IPS DF 19.7 (cell line): ENCODE measurements around the gene PDLIM5.

Experiments used
- DNase-seq: peaks from one replicate; pipeline ENCODE4 v3.0.0-alpha.2; 2013; ENCODE audit warnings: low read depth, low spot score

The PDLIM5 gene

GRCh38 chr4:94695384-94695783 is 243.6 kb downstream of the PDLIM5 start:
- no peak for DNase-seq

- DNase-seq, result no peak
Measured at GRCh38 chr4:94698187-94698586, 246.4 kb downstream of the PDLIM5 start.

GRCh38 chr4:94700298-94700697 is 248.6 kb downstream of the PDLIM5 start:
- DNase-seq, result no peak

- DNase-seq, result no peak
Measured at GRCh38 chr4:94701631-94702300, 250.0 kb downstream of the PDLIM5 start.

GRCh38 chr4:94711635-94712034 is 259.9 kb downstream of the PDLIM5 start:
- no peak for DNase-seq

GRCh38 chr4:94714365-94715160 is 262.8 kb downstream of the PDLIM5 start:
- no peak for DNase-seq

GRCh38 chr4:94715726-94716125 is 264.0 kb downstream of the PDLIM5 start:
- DNase-seq, result no peak
